HEK293 (cell line): Measurements from ENCODE around the gene TPO.

Experiments
- CTCF ChIA-PET: fragments of 350-600 bp; formaldehyde crosslinking; extraction: SDS; loops from one replicate; lab custom pipeline; 2021; ENCODE audit warnings: antibody characterized with exemption; lab: Yijun Ruan, JAX
- POLR2A ChIA-PET: fragments of 300-600 bp; formaldehyde crosslinking; extraction: SDS; loops from one replicate; lab custom pipeline; 2020; ENCODE audit warnings: antibody characterized with exemption, inconsistent platforms; lab: Yijun Ruan, JAX
- H3K27ac ChIP-seq: fragments of 200-500 bp; sonication (Bioruptor generic); 2 replicates; pipeline ENCODE4 v1.5.1; 2014; ENCODE audit warnings: low read depth, low read length, control low read depth, inconsistent platforms; ENCODE audit errors: extremely low read depth
- H3K36me3 ChIP-seq, 2 experiments: fragments of 200-500 bp in 1 of 2; sonication (Bioruptor generic) in 1 of 2; 1 replicate in 1 of 2; 2 replicates in 1 of 2; pipeline ENCODE4 v1.5.1; 2014 to 2017; ENCODE audit warnings: inconsistent platforms in 2 of 2, low read length in 2 of 2; ENCODE audit not compliant: control insufficient read depth in 2 of 2, insufficient read depth in 1 of 2
- H3K4me1 ChIP-seq: fragments of 200-500 bp; sonication (Bioruptor generic); 2 replicates; pipeline ENCODE4 v1.5.1; 2014; ENCODE audit warnings: mild to moderate bottlenecking, low read length, inconsistent platforms; ENCODE audit not compliant: control insufficient read depth, insufficient read depth
- H3K4me3 ChIP-seq: 2 replicates; pipeline ENCODE4 v1.5.1; 2011; ENCODE audit warnings: low read depth, mild to moderate bottlenecking, control low read depth, low read length, moderate library complexity
- H3K9me3 ChIP-seq: fragments of 200-500 bp; sonication (Bioruptor generic); 2 replicates; pipeline ENCODE4 v1.5.1; 2014; ENCODE audit warnings: low read depth, low read length, inconsistent platforms; ENCODE audit not compliant: control insufficient read depth, insufficient read depth
- BCL11A ChIP-seq: fragments of 450-650 bp; formaldehyde crosslinking; IDR thresholded peaks from 2 replicates; pipeline ENCODE4 v1.5.1; 2016; ENCODE audit warnings: low read depth, missing biosample characterization, missing genetic modification characterization
- KLF1 ChIP-seq: fragments of 450-650 bp; formaldehyde crosslinking; IDR thresholded peaks from 2 replicates; pipeline ENCODE4 v1.5.1; 2016; ENCODE audit warnings: missing biosample characterization, missing genetic modification characterization
- OSR2 ChIP-seq: fragments of 450-650 bp; formaldehyde crosslinking; IDR thresholded peaks from 2 replicates; pipeline ENCODE4 v1.5.1; 2016; ENCODE audit warnings: missing biosample characterization, missing genetic modification characterization
- SCRT2 ChIP-seq: fragments of 450-650 bp; formaldehyde crosslinking; IDR thresholded peaks from 2 replicates; pipeline ENCODE4 v1.5.1; 2016; ENCODE audit warnings: missing biosample characterization, missing genetic modification characterization
- SP7 ChIP-seq: fragments of 450-650 bp; formaldehyde crosslinking; IDR thresholded peaks from 2 replicates; pipeline ENCODE4 v1.5.1; 2016; ENCODE audit warnings: missing biosample characterization, missing genetic modification characterization
- ZBTB1 ChIP-seq: fragments of 450-650 bp; formaldehyde crosslinking; IDR thresholded peaks from 2 replicates; pipeline ENCODE4 v1.5.1; 2016; ENCODE audit warnings: missing biosample characterization, missing genetic modification characterization
- ZFP37 ChIP-seq: fragments of 450-650 bp; formaldehyde crosslinking; IDR thresholded peaks from 2 replicates; pipeline ENCODE4 v1.5.1; 2016; ENCODE audit warnings: missing biosample characterization, missing genetic modification characterization
- ZNF112 ChIP-seq: fragments of 450-650 bp; formaldehyde crosslinking; IDR thresholded peaks from 2 replicates; pipeline ENCODE4 v1.5.0; 2017; ENCODE audit warnings: missing biosample characterization, missing genetic modification characterization
- ZNF16 ChIP-seq: fragments of 450-650 bp; formaldehyde crosslinking; IDR thresholded peaks from 2 replicates; pipeline ENCODE4 v1.5.1; 2016; ENCODE audit warnings: low read depth, missing biosample characterization, missing genetic modification characterization
- ZNF335 ChIP-seq: fragments of 450-650 bp; formaldehyde crosslinking; conservative IDR thresholded peaks from 2 replicates; pipeline ENCODE4 v1.5.1; 2016; ENCODE audit warnings: missing biosample characterization, missing genetic modification characterization
- ZNF549 ChIP-seq: fragments of 450-650 bp; IDR thresholded peaks from 2 replicates; pipeline ENCODE4 v1.5.1; 2018; ENCODE audit warnings: missing biosample characterization, missing genetic modification characterization, mild to moderate bottlenecking, inconsistent platforms, moderate library complexity
- ZNF558 ChIP-seq: fragments of 450-650 bp; formaldehyde crosslinking; IDR thresholded peaks from 2 replicates; pipeline ENCODE4 v1.5.1; 2016; ENCODE audit warnings: missing biosample characterization, missing genetic modification characterization
- ZSCAN16 ChIP-seq: fragments of 450-650 bp; formaldehyde crosslinking; IDR thresholded peaks from 2 replicates; pipeline ENCODE4 v1.5.1; 2016; ENCODE audit warnings: missing biosample characterization, missing genetic modification characterization
- TF ChIP-seq, protein P1 (sequence below): fragments of 450-650 bp; formaldehyde crosslinking; IDR thresholded peaks from 2 replicates; pipeline ENCODE4 v1.5.1; 2016; ENCODE audit warnings: missing biosample characterization, missing genetic modification characterization
- TF ChIP-seq, protein P2 (sequence below): IDR thresholded peaks from 2 replicates; pipeline ENCODE4 v1.6.1; 2011; ENCODE audit warnings: mild to moderate bottlenecking, low read depth, low read length, borderline replicate concordance
- TF ChIP-seq, protein P3 (sequence below): fragments of 450-650 bp; formaldehyde crosslinking; IDR thresholded peaks from 2 replicates; pipeline ENCODE4 v1.5.1; 2016; ENCODE audit warnings: missing biosample characterization, missing genetic modification characterization
- TF ChIP-seq, protein P4 (sequence below): fragments of 450-650 bp; formaldehyde crosslinking; IDR thresholded peaks from 2 replicates; pipeline ENCODE4 v1.5.1; 2017; ENCODE audit warnings: missing biosample characterization, missing genetic modification characterization
- TF ChIP-seq, protein P5 (sequence below): fragments of 450-650 bp; formaldehyde crosslinking; IDR thresholded peaks from 2 replicates; pipeline ENCODE4 v1.5.1; 2017; ENCODE audit warnings: missing biosample characterization, missing genetic modification characterization
- TF ChIP-seq, protein P6 (sequence below): fragments of 450-650 bp; formaldehyde crosslinking; conservative IDR thresholded peaks from 2 replicates; pipeline ENCODE4 v1.5.1; 2016; ENCODE audit warnings: low read depth, missing biosample characterization, missing genetic modification characterization
- TF ChIP-seq, protein P7 (sequence below): fragments of 450-650 bp; formaldehyde crosslinking; optimal IDR thresholded peaks from 2 replicates; pipeline ENCODE3; 2016; ENCODE audit warnings: missing biosample characterization, mild to moderate bottlenecking, missing genetic modification characterization

TPO gene

DNA sequence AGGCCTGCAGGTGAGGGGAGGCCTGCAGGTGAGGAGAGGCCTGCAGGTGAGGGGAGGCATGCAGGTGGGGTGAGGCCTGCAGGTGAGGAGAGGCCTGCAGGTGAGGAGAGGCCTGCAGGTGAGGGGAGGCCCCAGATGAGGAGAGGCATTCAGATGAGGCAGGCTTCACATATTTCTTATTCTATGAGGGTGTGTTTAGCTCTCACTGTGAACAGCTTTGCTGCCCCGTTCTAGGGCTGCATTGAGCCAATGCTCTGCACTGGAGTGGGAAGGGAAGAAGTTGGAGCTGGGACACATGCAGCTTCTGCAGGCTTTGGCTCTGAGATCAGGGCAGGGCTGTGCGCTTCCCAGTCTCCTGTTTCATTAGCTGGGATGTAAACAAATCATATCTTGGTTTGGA lies 19.5 kb downstream of the TPO start:
- no peaks in the 10 kb centered on the region for H3K9me3 ChIP-seq
- no peaks in the 10 kb centered on the region for H3K4me1 ChIP-seq
- POLR2A ChIA-PET = no interaction called here
- no peak overlapping the region for H3K4me3 ChIP-seq
- H3K36me3 ChIP-seq = no peaks in the 10 kb centered on the region
- no peak overlapping the region for H3K27ac ChIP-seq
- CTCF ChIA-PET = no interaction called here
- TF ChIP-seq ZSCAN16 (tag by site-specific recombination) (no peak), ZNF112 (tag by site-specific recombination) (no peak), ZFP37 (tag by site-specific recombination) (no peak), SCRT2 (no peak), ZNF558 (no peak), OSR2 (tag by site-specific recombination) (no peak), KLF1 (tag by site-specific recombination) (no peak), SP7 (tag by site-specific recombination) (no peak), BCL11A (tag by site-specific recombination) (no peak), ZNF549 (no peak), ZNF16 (tag by site-specific recombination) (no peak), ZNF335 (no peak), ZBTB1 (tag by site-specific recombination) (no peak)
- TF ChIP-seq, protein P1, sequence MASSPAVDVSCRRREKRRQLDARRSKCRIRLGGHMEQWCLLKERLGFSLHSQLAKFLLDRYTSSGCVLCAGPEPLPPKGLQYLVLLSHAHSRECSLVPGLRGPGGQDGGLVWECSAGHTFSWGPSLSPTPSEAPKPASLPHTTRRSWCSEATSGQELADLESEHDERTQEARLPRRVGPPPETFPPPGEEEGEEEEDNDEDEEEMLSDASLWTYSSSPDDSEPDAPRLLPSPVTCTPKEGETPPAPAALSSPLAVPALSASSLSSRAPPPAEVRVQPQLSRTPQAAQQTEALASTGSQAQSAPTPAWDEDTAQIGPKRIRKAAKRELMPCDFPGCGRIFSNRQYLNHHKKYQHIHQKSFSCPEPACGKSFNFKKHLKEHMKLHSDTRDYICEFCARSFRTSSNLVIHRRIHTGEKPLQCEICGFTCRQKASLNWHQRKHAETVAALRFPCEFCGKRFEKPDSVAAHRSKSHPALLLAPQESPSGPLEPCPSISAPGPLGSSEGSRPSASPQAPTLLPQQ (tag by site-specific recombination) = no peak
- TF ChIP-seq, protein P2, sequence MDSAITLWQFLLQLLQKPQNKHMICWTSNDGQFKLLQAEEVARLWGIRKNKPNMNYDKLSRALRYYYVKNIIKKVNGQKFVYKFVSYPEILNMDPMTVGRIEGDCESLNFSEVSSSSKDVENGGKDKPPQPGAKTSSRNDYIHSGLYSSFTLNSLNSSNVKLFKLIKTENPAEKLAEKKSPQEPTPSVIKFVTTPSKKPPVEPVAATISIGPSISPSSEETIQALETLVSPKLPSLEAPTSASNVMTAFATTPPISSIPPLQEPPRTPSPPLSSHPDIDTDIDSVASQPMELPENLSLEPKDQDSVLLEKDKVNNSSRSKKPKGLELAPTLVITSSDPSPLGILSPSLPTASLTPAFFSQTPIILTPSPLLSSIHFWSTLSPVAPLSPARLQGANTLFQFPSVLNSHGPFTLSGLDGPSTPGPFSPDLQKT = no peak
- TF ChIP-seq, protein P3, sequence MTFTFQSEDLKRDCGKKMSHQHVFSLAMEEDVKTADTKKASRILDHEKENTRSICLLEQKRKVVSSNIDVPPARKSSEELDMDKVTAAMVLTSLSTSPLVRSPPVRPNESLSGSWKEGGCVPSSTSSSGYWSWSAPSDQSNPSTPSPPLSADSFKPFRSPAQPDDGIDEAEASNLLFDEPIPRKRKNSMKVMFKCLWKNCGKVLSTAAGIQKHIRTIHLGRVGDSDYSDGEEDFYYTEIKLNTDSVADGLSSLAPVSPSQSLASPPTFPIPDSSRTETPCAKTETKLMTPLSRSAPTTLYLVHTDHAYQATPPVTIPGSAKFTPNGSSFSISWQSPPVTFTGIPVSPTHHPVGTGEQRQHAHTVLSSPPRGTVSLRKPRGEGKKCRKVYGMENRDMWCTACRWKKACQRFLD (tag by site-specific recombination) = no peak
- TF ChIP-seq, protein P4, sequence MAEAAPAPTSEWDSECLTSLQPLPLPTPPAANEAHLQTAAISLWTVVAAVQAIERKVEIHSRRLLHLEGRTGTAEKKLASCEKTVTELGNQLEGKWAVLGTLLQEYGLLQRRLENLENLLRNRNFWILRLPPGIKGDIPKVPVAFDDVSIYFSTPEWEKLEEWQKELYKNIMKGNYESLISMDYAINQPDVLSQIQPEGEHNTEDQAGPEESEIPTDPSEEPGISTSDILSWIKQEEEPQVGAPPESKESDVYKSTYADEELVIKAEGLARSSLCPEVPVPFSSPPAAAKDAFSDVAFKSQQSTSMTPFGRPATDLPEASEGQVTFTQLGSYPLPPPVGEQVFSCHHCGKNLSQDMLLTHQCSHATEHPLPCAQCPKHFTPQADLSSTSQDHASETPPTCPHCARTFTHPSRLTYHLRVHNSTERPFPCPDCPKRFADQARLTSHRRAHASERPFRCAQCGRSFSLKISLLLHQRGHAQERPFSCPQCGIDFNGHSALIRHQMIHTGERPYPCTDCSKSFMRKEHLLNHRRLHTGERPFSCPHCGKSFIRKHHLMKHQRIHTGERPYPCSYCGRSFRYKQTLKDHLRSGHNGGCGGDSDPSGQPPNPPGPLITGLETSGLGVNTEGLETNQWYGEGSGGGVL = no peak
- TF ChIP-seq, protein P5, sequence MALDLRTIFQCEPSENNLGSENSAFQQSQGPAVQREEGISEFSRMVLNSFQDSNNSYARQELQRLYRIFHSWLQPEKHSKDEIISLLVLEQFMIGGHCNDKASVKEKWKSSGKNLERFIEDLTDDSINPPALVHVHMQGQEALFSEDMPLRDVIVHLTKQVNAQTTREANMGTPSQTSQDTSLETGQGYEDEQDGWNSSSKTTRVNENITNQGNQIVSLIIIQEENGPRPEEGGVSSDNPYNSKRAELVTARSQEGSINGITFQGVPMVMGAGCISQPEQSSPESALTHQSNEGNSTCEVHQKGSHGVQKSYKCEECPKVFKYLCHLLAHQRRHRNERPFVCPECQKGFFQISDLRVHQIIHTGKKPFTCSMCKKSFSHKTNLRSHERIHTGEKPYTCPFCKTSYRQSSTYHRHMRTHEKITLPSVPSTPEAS (tag by site-specific recombination) = no peak
- TF ChIP-seq, protein P6, sequence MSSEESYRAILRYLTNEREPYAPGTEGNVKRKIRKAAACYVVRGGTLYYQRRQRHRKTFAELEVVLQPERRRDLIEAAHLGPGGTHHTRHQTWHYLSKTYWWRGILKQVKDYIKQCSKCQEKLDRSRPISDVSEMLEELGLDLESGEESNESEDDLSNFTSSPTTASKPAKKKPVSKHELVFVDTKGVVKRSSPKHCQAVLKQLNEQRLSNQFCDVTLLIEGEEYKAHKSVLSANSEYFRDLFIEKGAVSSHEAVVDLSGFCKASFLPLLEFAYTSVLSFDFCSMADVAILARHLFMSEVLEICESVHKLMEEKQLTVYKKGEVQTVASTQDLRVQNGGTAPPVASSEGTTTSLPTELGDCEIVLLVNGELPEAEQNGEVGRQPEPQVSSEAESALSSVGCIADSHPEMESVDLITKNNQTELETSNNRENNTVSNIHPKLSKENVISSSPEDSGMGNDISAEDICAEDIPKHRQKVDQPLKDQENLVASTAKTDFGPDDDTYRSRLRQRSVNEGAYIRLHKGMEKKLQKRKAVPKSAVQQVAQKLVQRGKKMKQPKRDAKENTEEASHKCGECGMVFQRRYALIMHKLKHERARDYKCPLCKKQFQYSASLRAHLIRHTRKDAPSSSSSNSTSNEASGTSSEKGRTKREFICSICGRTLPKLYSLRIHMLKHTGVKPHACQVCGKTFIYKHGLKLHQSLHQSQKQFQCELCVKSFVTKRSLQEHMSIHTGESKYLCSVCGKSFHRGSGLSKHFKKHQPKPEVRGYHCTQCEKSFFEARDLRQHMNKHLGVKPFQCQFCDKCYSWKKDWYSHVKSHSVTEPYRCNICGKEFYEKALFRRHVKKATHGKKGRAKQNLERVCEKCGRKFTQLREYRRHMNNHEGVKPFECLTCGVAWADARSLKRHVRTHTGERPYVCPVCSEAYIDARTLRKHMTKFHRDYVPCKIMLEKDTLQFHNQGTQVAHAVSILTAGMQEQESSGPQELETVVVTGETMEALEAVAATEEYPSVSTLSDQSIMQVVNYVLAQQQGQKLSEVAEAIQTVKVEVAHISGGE (tag by site-specific recombination) = no peak
- TF ChIP-seq, protein P7, sequence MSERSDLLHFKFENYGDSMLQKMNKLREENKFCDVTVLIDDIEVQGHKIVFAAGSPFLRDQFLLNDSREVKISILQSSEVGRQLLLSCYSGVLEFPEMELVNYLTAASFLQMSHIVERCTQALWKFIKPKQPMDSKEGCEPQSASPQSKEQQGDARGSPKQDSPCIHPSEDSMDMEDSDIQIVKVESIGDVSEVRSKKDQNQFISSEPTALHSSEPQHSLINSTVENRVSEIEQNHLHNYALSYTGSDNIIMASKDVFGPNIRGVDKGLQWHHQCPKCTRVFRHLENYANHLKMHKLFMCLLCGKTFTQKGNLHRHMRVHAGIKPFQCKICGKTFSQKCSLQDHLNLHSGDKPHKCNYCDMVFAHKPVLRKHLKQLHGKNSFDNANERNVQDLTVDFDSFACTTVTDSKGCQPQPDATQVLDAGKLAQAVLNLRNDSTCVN (tag by site-specific recombination) = no peak
